HL-60/S4 (cell line): Measurements from ENCODE around the gene CHST10.
"Not testable (repeated sequence)": the region's sequence is repeated elsewhere in the genome, so short reads cannot be mapped to it uniquely, and the experiment has no call there.

Experiments used
- in situ Hi-C: fragments of 300-500 bp; cut with MboI; formaldehyde crosslinking; loops from 2 replicates; pipeline ENCODE4 v1.14.3; 2022; ENCODE audit warnings: low sequenced_read_pairs

CHST10 gene

GRCh38 chr2:100345144-100345543, 72.3 kb downstream of the CHST10 start:
- in situ Hi-C loops, result not testable (repeated sequence)

- in situ Hi-C loops, result no loop called here
Measured at GRCh38 chr2:100344433-100344832, 73.0 kb downstream of the CHST10 start.

DNA sequence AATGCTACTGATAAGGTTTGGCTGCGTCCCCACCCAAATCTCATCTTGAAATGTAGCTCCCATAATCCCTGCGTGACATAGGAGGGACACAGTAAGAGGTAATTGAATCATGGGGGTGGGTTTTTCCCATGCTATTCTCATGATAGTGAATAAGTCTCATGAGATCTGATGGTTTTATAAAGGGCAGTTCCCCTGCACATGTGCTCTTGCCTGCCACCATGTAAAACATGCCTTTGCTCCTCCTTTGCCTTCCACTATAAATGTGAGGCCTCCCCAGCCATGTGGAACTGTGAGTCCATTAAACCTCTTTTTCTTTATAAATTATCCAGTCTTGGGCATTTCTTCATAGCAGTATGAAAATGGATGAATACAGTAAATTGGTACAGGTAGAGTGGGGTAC, 75.0 kb downstream of the CHST10 start:
- in situ Hi-C loops, result not testable (repeated sequence)
